Small intestine (tissue), 7 donors: ENCODE measurements around the gene MS4A13. TPM values are rescaled to one million over a fixed set of nuclear protein-coding genes. Genes with fewer than 3 reads are reported as not detected.
"Not testable (repeated sequence)": the region's sequence is repeated elsewhere in the genome, so short reads cannot be mapped to it uniquely, and the experiment has no call there.

Experiments used
- DNase-seq, 2 donors: peaks; one replicate each; pipeline versions ENCODE4 v3.0.0 to v3.0.0-alpha.2; 2013
- FAIRE-seq: peaks from 2 replicates; lab custom pipeline; 2012; peaks lifted over from hg19 to GRCh38; lab: Jason Lieb, UNC
- H3K27ac ChIP-seq, 3 donors: one replicate each; pipeline ENCODE4 v1.5.1; 2013; ENCODE audit warnings: low read length in 2 of 3, mild to moderate bottlenecking in 2 of 3, control low read depth in 1 of 3, inconsistent platforms in 1 of 3, low read depth in 1 of 3, moderate library complexity in 1 of 3
- H3K27me3 ChIP-seq, 3 donors: one replicate each; pipeline ENCODE4 v1.6.1; 2013; ENCODE audit warnings: low read length in 3 of 3, inconsistent platforms in 1 of 3; ENCODE audit not compliant: control insufficient read depth in 3 of 3, insufficient read depth in 3 of 3
- H3K36me3 ChIP-seq, 3 donors: one replicate each; pipeline ENCODE4 v1.6.1; 2013; ENCODE audit warnings: low read length in 3 of 3, inconsistent platforms in 1 of 3, low read depth in 1 of 3, mild to moderate bottlenecking in 1 of 3, moderate library complexity in 1 of 3; ENCODE audit not compliant: control insufficient read depth in 3 of 3, insufficient read depth in 2 of 3
- H3K4me1 ChIP-seq, 3 donors: one replicate each; pipeline ENCODE4 v1.6.1; 2013; ENCODE audit warnings: low read length in 2 of 3, inconsistent platforms in 1 of 3, low read depth in 1 of 3, mild to moderate bottlenecking in 1 of 3, moderate library complexity in 1 of 3; ENCODE audit not compliant: control insufficient read depth in 3 of 3, insufficient read depth in 2 of 3
- H3K4me3 ChIP-seq, 3 donors: one replicate each; pipeline ENCODE4 v1.5.1; 2013; ENCODE audit warnings: low read length in 3 of 3, control low read depth in 1 of 3, inconsistent platforms in 1 of 3, low read depth in 1 of 3, mild to moderate bottlenecking in 1 of 3, moderate library complexity in 1 of 3
- H3K9me3 ChIP-seq, 2 donors: one replicate each; pipeline ENCODE4 v1.6.1; 2013; ENCODE audit warnings: low read depth in 1 of 2, low read length in 1 of 2; ENCODE audit not compliant: control insufficient read depth in 2 of 2, insufficient read depth in 1 of 2
- WGBS, 3 donors: extraction: QIAGEN DNeasy Blood & Tissue Kit; methylation state at CpG; one replicate each; pipeline ENCODE4 v1.1.7; 2013; 5-methylcytosine and 5-hydroxymethylcytosine counted together
- polyA plus RNA-seq, 4 donors: library from polyadenylated mRNA; stranded (reverse) in 3 of 4; unstranded in 1 of 4; fragments of 200-250 nt in 3 of 4; fragments of 120-200 nt in 1 of 4; gene quantifications; one replicate each; pipeline versions ENCODE4 v1.2.1 to v1.2.3, GENCODE V29; 2013
- donor health status: healthy with polysubstance abuse.
- donor health status: control.
- donor health status: control.
- donor health status: Bipolar disorder and iron deficiency.
- donor health status: healthy.

The MS4A13 gene
- polyA plus RNA-seq, 4 donors, result not detected

DNA sequence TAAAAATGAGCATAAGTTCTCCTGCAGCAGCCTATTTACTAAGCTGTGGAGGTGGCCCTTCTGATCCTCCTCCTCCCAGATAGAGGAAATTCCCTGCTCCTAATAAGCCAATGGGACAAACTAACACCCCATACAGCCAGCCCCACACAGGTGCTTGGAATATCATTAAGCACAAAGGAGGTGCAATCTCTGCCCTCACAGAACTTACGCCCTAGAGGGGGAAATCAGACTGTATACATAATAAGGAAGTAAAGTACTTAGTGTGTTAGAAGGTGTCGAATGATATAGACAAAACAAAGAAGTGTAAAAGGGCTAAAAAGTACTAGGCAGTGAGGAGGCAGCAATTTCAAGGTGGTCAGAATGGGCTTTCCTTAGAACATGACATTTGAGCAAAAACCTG, 16.8 kb upstream of the MS4A13 start:
- FAIRE-seq, result no peak
- whole genome bisulfite sequencing, 3 donors, result 49 to 57% (median 52%) methylated on average over 2 of the region's 2 CpGs
- H3K27ac ChIP-seq, result peak overlapping the region in 1 of 3 donors; percentile 32
- H3K9me3 ChIP-seq, result no peaks in the 10 kb centered on the region
- H3K27me3 ChIP-seq, result peaks cover 0 to 2% (median 0%) of the 10 kb centered on the region in 3 donors
- no peak overlapping the region for H3K4me3 ChIP-seq
- peaks cover 0 to 10% (median 2%) of the 10 kb centered on the region in 3 donors for H3K4me1 ChIP-seq
- DNase-seq, result no peak
- H3K36me3 ChIP-seq, result no peaks in the 10 kb centered on the region

DNA sequence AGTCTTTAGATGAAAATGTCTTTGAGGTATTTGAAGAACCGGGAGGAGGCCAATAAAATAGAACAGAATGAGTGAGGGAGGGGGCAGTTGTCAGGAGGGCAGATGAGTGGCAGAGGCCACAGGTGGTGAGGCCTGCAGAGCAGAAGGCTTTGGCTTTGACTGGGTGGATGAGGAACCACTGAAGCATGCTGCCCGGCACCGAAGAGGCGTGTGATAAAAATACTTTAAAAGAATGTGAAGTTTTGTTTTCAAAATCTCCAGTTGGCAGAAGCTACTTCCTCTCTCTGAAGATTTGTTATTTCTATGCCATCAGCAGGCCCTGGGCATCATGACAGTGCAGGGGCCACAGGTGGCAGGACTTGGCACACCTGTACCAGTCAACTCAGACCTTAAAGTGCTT, 16.3 kb upstream of the MS4A13 start:
- 54 to 75% (median 60%) methylated on average over 4 of the region's 4 CpGs for WGBS, 3 donors
- H3K27ac ChIP-seq, result no peak overlapping the region
- no peaks in the 10 kb centered on the region for H3K36me3 ChIP-seq
- FAIRE-seq (no peak), DNase-seq (no peak)
- no peak overlapping the region for H3K4me3 ChIP-seq
- peaks cover 0 to 2% (median 0%) of the 10 kb centered on the region in 3 donors for H3K27me3 ChIP-seq
- H3K4me1 ChIP-seq, result peaks cover 0 to 10% (median 2%) of the 10 kb centered on the region in 3 donors
- H3K9me3 ChIP-seq, result no peaks in the 10 kb centered on the region

DNA sequence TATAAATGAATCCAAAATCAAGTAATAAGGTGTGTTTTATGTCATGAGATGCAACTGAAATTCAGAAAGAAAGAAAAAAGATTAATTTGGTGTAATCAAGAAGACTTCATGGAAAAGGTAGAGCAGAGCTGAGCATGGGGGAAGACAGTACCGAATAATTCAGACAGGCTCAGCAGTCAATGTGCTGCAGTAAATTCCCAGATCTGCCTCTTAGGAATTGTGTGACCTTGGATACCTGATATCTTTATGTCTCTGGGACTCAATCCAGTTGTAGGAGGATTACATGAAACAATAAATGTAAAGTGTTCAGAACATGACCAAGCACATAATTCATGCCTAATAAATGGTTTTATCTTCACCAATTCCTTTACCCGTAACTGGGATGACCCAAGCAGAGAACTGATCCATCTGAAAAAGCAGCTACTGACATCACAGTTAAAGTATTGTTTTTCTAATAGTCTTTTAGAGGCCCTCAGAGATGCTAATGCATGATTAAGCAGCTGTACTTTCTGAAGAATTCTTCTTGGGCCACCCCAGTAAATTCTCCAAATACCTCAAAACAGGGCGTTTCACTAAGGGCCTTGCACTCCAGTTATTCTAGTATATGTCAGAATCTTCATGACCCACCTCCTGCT, 14.8 kb upstream of the MS4A13 start:
- DNase-seq (peak in 1 of 2 donors; percentile 55), FAIRE-seq (no peak)
- H3K36me3 ChIP-seq, result no peaks in the 10 kb centered on the region
- peaks cover 0 to 2% (median 0%) of the 10 kb centered on the region in 3 donors for H3K27me3 ChIP-seq
- H3K9me3 ChIP-seq, result no peaks in the 10 kb centered on the region
- WGBS, 3 donors, result 29 to 62% (median 32%) methylated on average over 3 of the region's 3 CpGs
- no peak overlapping the region for H3K27ac ChIP-seq
- no peak overlapping the region for H3K4me3 ChIP-seq
- peaks cover 0 to 10% (median 4%) of the 10 kb centered on the region in 3 donors for H3K4me1 ChIP-seq

DNA sequence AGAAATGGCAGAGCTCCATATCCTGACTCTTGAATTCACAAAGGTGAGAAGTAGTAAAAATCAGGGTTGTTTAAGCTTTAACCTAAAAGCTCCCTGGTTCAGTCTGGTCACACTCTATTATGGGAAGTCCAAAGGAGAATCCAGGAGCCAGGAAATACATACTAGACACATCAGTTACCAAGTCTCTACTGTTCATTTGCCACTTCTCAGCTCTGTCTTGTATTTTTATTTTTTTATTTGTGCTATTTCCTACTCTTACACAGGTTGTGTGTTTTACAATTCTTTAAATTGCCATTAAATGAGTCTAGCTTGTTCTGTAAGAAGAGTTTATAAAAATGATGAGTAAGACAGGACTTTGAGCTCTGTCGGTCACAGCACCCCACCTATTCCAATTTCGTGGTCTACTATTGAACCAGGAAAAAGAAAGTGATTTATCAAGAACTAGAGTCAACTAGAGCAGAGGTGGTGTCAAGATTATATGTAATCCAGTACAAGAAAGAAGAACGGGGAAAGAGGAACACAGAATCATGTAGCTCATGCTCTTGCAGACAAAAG, 12.9 kb upstream of the MS4A13 start:
- peaks cover 0 to 10% (median 4%) of the 10 kb centered on the region in 3 donors for H3K4me1 ChIP-seq
- 16 to 45% (median 19%) methylated on average over 3 of the region's 3 CpGs for whole genome bisulfite sequencing, 3 donors
- H3K9me3 ChIP-seq, result no peaks in the 10 kb centered on the region
- no peaks in the 10 kb centered on the region for H3K27me3 ChIP-seq
- H3K36me3 ChIP-seq, result no peaks in the 10 kb centered on the region
- H3K27ac ChIP-seq, result peak overlapping the region in 2 of 3 donors; percentile 57 to 74
- FAIRE-seq, result no peak
- no peak overlapping the region for H3K4me3 ChIP-seq
- DNase-seq, result peak; percentile 66 to 83

DNA sequence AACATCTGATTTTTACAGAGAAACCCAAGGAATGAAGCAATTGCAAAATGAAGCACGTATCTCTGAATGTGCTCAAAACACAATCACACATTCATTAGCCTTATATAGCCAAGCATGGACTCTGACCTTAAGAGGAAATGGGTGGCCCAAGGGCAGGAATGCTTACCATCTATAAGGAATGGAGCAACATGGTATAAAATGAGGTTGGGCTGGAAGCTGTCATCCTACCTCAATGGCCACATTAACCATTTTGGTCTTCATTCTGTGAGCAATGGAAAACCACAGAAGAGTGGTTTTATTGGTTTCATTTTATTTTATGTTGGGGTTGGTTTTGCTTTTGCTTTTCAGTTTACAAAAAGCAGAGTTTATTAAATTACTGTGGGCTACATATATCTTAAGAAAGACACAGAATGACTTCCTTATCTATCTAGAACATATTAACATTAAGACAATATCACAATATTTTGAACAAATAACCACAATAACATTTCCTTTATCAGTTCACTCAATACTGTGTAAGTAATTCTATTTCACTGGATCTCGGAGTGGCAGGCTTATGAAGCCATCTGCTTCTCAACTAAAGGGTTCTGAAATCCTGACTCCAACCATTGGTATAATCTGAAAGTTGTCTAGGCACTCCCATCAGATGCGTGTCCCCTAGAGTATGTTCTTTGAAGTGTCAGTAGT, 10.8 kb upstream of the MS4A13 start:
- Histone ChIP-seq H3K36me3 (no peaks in the 10 kb centered on the region), H3K9me3 (peaks cover 0 to under 1% of the 10 kb centered on the region in 2 donors), H3K27ac (no peak overlapping the region), H3K4me1 (peaks cover 0 to 7% (median 4%) of the 10 kb centered on the region in 3 donors), H3K27me3 (no peaks in the 10 kb centered on the region), H3K4me3 (no peak overlapping the region)
- FAIRE-seq (no peak), DNase-seq (peak; percentile 16 to 76)
- 54 to 74% (median 63%) methylated on average over 3 of the region's 3 CpGs for WGBS, 3 donors

DNA sequence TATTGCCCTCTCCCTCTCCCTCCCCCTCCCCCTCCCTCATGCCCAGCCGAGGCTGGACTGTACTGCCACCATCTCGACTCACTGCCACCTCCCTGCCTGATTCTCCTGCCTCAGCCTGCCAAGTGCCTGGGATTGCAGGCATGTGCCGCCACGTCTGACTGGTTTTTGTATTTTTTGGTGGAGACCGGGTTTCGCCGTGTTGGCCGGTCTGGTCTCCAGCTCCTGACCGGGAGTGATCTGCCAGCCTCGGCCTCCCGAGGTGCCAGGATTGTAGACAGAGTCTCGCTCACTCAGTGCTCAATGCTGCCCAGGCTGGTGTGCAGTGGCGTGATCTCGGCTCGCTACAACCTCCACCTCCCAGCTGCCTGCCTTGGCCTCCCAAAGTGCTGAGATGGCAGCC, 5.6 kb upstream of the MS4A13 start:
- H3K27ac ChIP-seq, H3K9me3 ChIP-seq, H3K4me1 ChIP-seq, H3K4me3 ChIP-seq, DNase-seq, FAIRE-seq, H3K36me3 ChIP-seq, H3K27me3 ChIP-seq: not testable (repeated sequence)
- WGBS, 3 donors, result 80 to 83% (median 81%) methylated on average over 15 of the region's 15 CpGs

DNA sequence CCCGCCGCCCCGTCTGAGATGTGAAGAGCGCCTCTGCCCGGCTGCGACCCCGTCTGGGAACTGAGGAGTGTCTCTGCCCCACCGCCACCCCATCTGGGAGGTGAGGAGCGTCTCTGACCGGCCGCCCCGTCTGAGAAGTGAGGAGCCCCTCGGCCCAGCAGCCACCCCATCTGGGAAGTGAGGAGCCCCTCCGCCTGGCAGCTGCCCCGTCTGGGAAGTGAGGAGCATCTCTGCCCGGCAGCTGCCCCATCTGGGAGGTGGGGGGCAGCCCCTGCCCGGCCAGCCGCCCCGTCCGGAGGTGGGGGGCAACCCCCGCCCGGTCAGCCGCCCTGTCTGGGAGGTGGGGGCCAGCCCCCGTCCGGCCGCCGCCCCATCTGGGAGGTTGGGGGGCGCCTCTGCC, 5.0 kb upstream of the MS4A13 start:
- not testable (repeated sequence) for H3K27ac ChIP-seq, FAIRE-seq, H3K9me3 ChIP-seq, DNase-seq, H3K27me3 ChIP-seq, H3K4me1 ChIP-seq, H3K36me3 ChIP-seq, H3K4me3 ChIP-seq
- 90 to 96% (median 96%) methylated on average over 21 to 28 of the region's 28 CpGs for WGBS, 3 donors

DNA sequence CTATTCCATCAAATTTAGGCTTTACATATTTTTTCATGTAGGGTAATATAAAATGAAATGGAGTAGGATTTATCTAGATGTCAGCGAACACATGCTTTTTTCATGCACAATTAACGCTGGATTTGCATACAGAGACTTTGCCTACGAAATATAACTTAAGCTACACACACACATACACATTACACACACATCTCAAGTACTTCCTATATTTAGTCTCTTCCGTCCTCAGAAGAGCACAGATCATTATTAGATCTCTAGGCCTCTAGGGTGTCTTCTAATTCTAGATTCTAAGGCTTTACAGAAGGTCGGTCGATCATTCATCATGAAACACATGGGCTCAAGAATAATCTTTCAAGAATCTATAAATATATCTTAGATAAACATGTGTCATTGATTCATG, 3.8 kb upstream of the MS4A13 start:
- H3K9me3 ChIP-seq, result peaks cover 0 to 4% of the 10 kb centered on the region in 2 donors
- peaks cover 0 to 2% (median 0%) of the 10 kb centered on the region in 3 donors for H3K27me3 ChIP-seq
- WGBS, 3 donors, result 62 to 70% (median 66%) methylated on average over 6 of the region's 6 CpGs
- no peaks in the 10 kb centered on the region for H3K36me3 ChIP-seq
- H3K27ac ChIP-seq, result no peak overlapping the region
- H3K4me3 ChIP-seq, result no peak overlapping the region
- FAIRE-seq (no peak), DNase-seq (no peak)
- no peaks in the 10 kb centered on the region for H3K4me1 ChIP-seq
